ENCODE measurements around the gene ENDOD1. TPM values are rescaled to one million over a fixed set of nuclear protein-coding genes. Genes with fewer than 3 reads are reported as not detected.

The ENDOD1 gene
- total RNA-seq, 6 experiments from 2014 or later, result 3.8 to 8.0 (median 6.2) TPM

DNA sequence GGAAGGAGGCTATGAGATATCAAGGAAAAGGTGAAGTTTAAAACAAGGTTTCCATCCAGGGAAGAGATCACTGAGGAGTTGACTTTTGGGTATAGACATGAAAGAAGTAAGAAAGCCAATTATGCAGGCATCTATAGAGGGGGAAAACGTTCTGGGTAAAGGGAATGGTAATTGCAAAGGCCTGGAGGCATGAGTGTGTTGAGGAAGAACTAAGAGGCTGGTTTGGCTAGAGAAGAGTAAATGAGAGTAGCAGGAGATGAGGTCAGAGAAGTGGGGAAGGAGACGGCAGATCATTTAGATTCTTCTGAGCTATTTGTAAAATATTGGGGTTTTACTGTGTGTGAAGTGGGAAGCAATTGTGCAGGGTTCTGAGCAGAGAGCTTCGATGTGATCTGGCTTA is 7.6 kb downstream of the ENDOD1 start:
- intact Hi-C loops (cut with DNase I), result no loop called here

DNA sequence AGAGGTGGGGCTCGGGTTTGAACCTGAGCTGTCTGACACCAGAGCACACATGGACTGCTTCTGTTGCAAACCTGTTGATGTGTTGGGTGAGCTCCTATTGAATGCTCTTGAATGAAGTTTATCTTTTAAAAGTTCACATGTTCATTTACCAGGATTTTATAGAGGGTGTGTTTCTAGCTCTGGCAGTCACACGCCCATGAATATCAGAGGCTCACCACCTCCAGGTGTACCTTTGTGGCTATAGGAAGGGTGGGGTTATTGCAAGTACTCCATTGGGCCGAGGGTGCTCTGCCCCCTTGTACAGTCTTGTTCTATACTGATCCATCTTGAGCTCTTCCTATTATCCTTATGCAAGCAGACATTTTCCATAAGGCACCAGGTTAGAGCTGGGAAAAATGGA is 9.2 kb downstream of the ENDOD1 start:
- DNase-seq, result no peak
- TF ChIP-seq, protein P1, sequence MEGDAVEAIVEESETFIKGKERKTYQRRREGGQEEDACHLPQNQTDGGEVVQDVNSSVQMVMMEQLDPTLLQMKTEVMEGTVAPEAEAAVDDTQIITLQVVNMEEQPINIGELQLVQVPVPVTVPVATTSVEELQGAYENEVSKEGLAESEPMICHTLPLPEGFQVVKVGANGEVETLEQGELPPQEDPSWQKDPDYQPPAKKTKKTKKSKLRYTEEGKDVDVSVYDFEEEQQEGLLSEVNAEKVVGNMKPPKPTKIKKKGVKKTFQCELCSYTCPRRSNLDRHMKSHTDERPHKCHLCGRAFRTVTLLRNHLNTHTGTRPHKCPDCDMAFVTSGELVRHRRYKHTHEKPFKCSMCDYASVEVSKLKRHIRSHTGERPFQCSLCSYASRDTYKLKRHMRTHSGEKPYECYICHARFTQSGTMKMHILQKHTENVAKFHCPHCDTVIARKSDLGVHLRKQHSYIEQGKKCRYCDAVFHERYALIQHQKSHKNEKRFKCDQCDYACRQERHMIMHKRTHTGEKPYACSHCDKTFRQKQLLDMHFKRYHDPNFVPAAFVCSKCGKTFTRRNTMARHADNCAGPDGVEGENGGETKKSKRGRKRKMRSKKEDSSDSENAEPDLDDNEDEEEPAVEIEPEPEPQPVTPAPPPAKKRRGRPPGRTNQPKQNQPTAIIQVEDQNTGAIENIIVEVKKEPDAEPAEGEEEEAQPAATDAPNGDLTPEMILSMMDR (IDR thresholded peaks at IDR 0.05), result no peak
- no peak for TF ChIP-seq POLR2A (IDR thresholded peaks at IDR 0.05)
- ATAC-seq, result no peak
- H3K9me3 ChIP-seq, result no peaks in the 10 kb centered on the region
- WGBS (ENCODE audit: insufficient coverage, low coverage, low lambda C conversion rate, missing lambda C conversion rate), result 79% methylated on average over 3 of the region's 3 CpGs
- intact Hi-C loops (cut with DNase I), result no loop called here
- no peaks in the 10 kb centered on the region for H3K27me3 ChIP-seq
- no peaks in the 10 kb centered on the region for H3K36me3 ChIP-seq
- no peak overlapping the region for H3K4me3 ChIP-seq
- no peaks in the 10 kb centered on the region for H3K4me1 ChIP-seq
- no peak overlapping the region for H3K27ac ChIP-seq

More for the DNA sequence above, 7.6 kb downstream of the ENDOD1 start:
- no peak for ATAC-seq
- Histone ChIP-seq H3K36me3 (no peaks in the 10 kb centered on the region), H3K4me1 (no peaks in the 10 kb centered on the region), H3K4me3 (no peak overlapping the region), H3K27me3 (no peaks in the 10 kb centered on the region), H3K9me3 (no peaks in the 10 kb centered on the region), H3K27ac (no peak overlapping the region)
- TF ChIP-seq, protein P1 (IDR thresholded peaks at IDR 0.05), result no peak
- no peak for TF ChIP-seq POLR2A (IDR thresholded peaks at IDR 0.05)
- WGBS (ENCODE audit: insufficient coverage, low coverage, low lambda C conversion rate, missing lambda C conversion rate), result 71% methylated on average over 3 of the region's 3 CpGs
- no peak for DNase-seq

DNA sequence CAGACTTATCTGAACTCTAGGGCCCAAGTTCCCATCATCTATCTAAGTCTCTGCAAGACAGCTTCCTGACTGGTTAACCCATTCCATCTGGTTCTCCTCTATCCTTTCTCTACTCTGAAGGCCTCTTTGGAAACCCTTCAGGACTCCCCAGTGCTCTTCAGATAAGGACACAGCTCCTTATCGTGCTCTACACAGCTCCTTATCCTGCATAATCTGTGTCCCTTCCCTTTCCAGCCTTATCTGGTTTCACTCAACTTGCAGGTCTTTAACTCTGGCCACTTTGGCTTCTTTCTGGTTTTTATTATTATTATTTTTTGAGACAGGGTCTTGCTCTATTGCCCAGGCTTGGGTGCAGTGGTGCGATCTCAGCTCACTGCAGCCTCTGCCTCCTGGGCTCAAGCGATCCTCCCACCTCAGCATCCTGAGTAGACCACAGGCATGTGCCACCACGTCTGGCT is 10.6 kb downstream of the ENDOD1 start:
- 91% methylated on average over 4 of the region's 4 CpGs for WGBS (ENCODE audit: insufficient coverage, low coverage, low lambda C conversion rate, missing lambda C conversion rate)

DNA sequence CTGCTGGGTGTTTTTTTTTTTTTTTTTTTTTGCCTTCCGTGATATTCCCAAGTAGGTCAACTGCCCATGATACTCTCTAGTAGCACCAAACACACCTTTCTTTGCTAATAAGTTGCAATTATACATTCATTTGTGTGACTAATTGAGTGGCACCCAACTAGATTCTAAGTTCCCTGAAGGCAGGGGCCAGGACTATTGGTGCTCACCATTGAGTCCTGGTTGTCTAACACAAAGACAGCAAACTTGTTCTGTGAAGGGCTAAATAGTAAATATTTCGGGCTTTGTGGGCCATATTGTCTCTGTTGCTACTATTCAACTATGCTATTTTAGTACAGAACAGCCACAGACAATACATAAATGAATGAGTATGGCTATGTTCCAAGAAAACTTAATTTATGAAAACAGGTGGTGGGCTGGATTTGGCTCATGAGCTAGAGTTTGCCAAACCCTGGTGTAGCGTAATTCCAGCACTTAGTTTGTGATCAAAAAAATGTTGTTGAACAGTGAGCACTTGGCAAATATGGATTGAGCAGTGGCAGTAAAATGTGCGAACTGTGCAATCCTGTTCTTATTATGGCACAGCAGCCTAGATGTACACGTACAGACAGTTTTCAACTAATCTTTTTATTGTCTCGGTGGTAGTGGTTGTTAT is 11.3 kb downstream of the ENDOD1 start:
- no peak for DNase-seq
- no peaks in the 10 kb centered on the region for H3K9me3 ChIP-seq
- H3K4me3 ChIP-seq, result no peak overlapping the region
- H3K4me1 ChIP-seq, result no peaks in the 10 kb centered on the region
- no peak overlapping the region for H3K27ac ChIP-seq
- intact Hi-C loops (cut with DNase I), result no loop called here
- 84% methylated on average over 6 of the region's 6 CpGs for WGBS (ENCODE audit: insufficient coverage, low coverage, low lambda C conversion rate, missing lambda C conversion rate)
- no peak for TF ChIP-seq POLR2A (IDR thresholded peaks at IDR 0.05)
- TF ChIP-seq, protein P1 (IDR thresholded peaks at IDR 0.05), result no peak
- H3K36me3 ChIP-seq, result no peaks in the 10 kb centered on the region
- H3K27me3 ChIP-seq, result no peaks in the 10 kb centered on the region
- ATAC-seq, result no peak

More for the DNA sequence above, 10.6 kb downstream of the ENDOD1 start:
- Histone ChIP-seq H3K36me3 (no peaks in the 10 kb centered on the region), H3K4me3 (no peak overlapping the region), H3K9me3 (no peaks in the 10 kb centered on the region), H3K27me3 (no peaks in the 10 kb centered on the region), H3K27ac (no peak overlapping the region), H3K4me1 (no peaks in the 10 kb centered on the region)
- ATAC-seq (no peak), DNase-seq (no peak)
- TF ChIP-seq, protein P1 (IDR thresholded peaks at IDR 0.05), result no peak
- no peak for TF ChIP-seq POLR2A (IDR thresholded peaks at IDR 0.05)
- intact Hi-C loops (cut with DNase I), result no loop called here

Data from right lobe of liver (tissue), 6 donors.